Liver (tissue), 9 donors: Measurements from ENCODE around the gene F2R. TPM values are rescaled to one million over a fixed set of nuclear protein-coding genes. Genes with fewer than 3 reads are reported as not detected.

ENCODE experiments used
- DNase-seq: peaks from one replicate; pipeline ENCODE4 v3.0.0-alpha.2; 2017; ENCODE audit warnings: low spot score
- H3K27ac ChIP-seq, 2 donors: one replicate each; pipeline ENCODE4 v1.7.0; 2013; ENCODE audit warnings: inconsistent platforms in 2 of 2, low read length in 2 of 2, control low read depth in 1 of 2, low read depth in 1 of 2, mild to moderate bottlenecking in 1 of 2
- H3K27me3 ChIP-seq, 4 donors: one replicate each; pipeline versions ENCODE4 v1.6.1 to v1.7.0; 2013; ENCODE audit warnings: low read length in 3 of 4, inconsistent platforms in 1 of 4, mild to moderate bottlenecking in 1 of 4, moderate library complexity in 1 of 4; ENCODE audit not compliant: control insufficient read depth in 4 of 4, insufficient read depth in 4 of 4
- H3K36me3 ChIP-seq, 4 donors: one replicate each; pipeline versions ENCODE4 v1.6.1 to v1.7.0; 2013; ENCODE audit warnings: low read length in 3 of 4, mild to moderate bottlenecking in 3 of 4, low read depth in 1 of 4, moderate library complexity in 1 of 4; ENCODE audit not compliant: control insufficient read depth in 4 of 4, insufficient read depth in 3 of 4
- H3K4me1 ChIP-seq, 4 donors: one replicate each; pipeline versions ENCODE4 v1.6.1 to v1.7.0; 2013; ENCODE audit warnings: low read length in 3 of 4, mild to moderate bottlenecking in 3 of 4, moderate library complexity in 1 of 4; ENCODE audit not compliant: control insufficient read depth in 4 of 4, insufficient read depth in 4 of 4
- H3K4me3 ChIP-seq, 3 donors: one replicate each; pipeline versions ENCODE4 v1.6.1 to v1.7.0; 2013; ENCODE audit warnings: low read length in 3 of 3, control low read depth in 1 of 3, low read depth in 1 of 3, mild to moderate bottlenecking in 1 of 3
- H3K9ac ChIP-seq, 2 donors: one replicate each; pipeline ENCODE4 v1.7.0; 2013; ENCODE audit warnings: low read length in 2 of 2, mild to moderate bottlenecking in 2 of 2, moderate library complexity in 2 of 2, control low read depth in 1 of 2, low read depth in 1 of 2
- H3K9me3 ChIP-seq, 4 donors: one replicate each; pipeline versions ENCODE4 v1.6.1 to v1.7.0; 2013; ENCODE audit warnings: low read length in 3 of 4; ENCODE audit not compliant: control insufficient read depth in 4 of 4
- ATF3 ChIP-seq: IDR thresholded peaks from 2 replicates; pipeline ENCODE4 v1.6.1; 2016; ENCODE audit warnings: antibody characterized with exemption
- CTCF ChIP-seq: fragments of 150-350 bp; IDR thresholded peaks from 2 replicates; pipeline ENCODE4 v1.5.1; 2017; ENCODE audit warnings: improper control_type of control experiment, low read depth, low read length; ENCODE audit not compliant: missing input control
- EGR1 ChIP-seq, 2 donors: IDR thresholded peaks; 2 replicates each; pipeline ENCODE4 v1.6.1; 2016 to 2018; ENCODE audit warnings: antibody characterized with exemption in 2 of 2, low read depth in 2 of 2
- FOXA1 ChIP-seq: IDR thresholded peaks from 2 replicates; pipeline ENCODE4 v1.6.1; 2016; ENCODE audit warnings: antibody characterized with exemption
- FOXA2 ChIP-seq: IDR thresholded peaks from 2 replicates; pipeline ENCODE4 v1.6.1; 2016; ENCODE audit warnings: antibody characterized with exemption
- GABPA ChIP-seq, 2 donors: IDR thresholded peaks in 1 of 2; conservative IDR thresholded peaks in 1 of 2; 2 replicates each; pipeline ENCODE4 v1.6.1; 2016; ENCODE audit warnings: antibody characterized with exemption in 2 of 2, mild to moderate bottlenecking in 1 of 2, moderate library complexity in 1 of 2
- HNF4A ChIP-seq, 2 donors: conservative IDR thresholded peaks; 2 replicates each; pipeline ENCODE4 v1.6.1; 2016; ENCODE audit warnings: antibody characterized with exemption in 2 of 2, mild to moderate bottlenecking in 2 of 2
- HNF4G ChIP-seq: IDR thresholded peaks from 2 replicates; pipeline ENCODE4 v1.6.1; 2016; ENCODE audit warnings: antibody characterized with exemption
- JUND ChIP-seq, 2 donors: IDR thresholded peaks; 2 replicates each; pipeline ENCODE4 v1.6.1; 2016; ENCODE audit warnings: antibody characterized with exemption in 2 of 2
- MAX ChIP-seq: IDR thresholded peaks from 2 replicates; pipeline ENCODE4 v1.6.1; 2016; ENCODE audit warnings: antibody characterized with exemption
- NR2F2 ChIP-seq: IDR thresholded peaks from 2 replicates; pipeline ENCODE4 v1.6.1; 2016; ENCODE audit warnings: antibody characterized with exemption
- RAD21 ChIP-seq, 2 donors: IDR thresholded peaks; 2 replicates each; pipeline ENCODE4 v1.6.1; 2016; ENCODE audit warnings: antibody characterized with exemption in 2 of 2, mild to moderate bottlenecking in 2 of 2
- REST ChIP-seq: IDR thresholded peaks from 2 replicates; pipeline ENCODE4 v1.6.1; 2016; ENCODE audit warnings: antibody characterized with exemption, mild to moderate bottlenecking
- RXRA ChIP-seq, 2 donors: IDR thresholded peaks; 2 replicates each; pipeline ENCODE4 v1.6.1; 2017 to 2018; ENCODE audit warnings: antibody characterized with exemption in 2 of 2, mild to moderate bottlenecking in 1 of 2
- SP1 ChIP-seq: IDR thresholded peaks from 2 replicates; pipeline ENCODE4 v1.6.1; 2018; ENCODE audit warnings: antibody characterized with exemption, mild to moderate bottlenecking
- TAF1 ChIP-seq: conservative IDR thresholded peaks from 2 replicates; pipeline ENCODE4 v1.6.1; 2016; ENCODE audit warnings: antibody characterized with exemption, mild to moderate bottlenecking
- YY1 ChIP-seq: IDR thresholded peaks from 2 replicates; pipeline ENCODE4 v1.6.1; 2016; ENCODE audit warnings: antibody characterized with exemption, mild to moderate bottlenecking
- ZBTB33 ChIP-seq: IDR thresholded peaks from 2 replicates; pipeline ENCODE4 v1.6.1; 2016; ENCODE audit warnings: antibody characterized with exemption
- WGBS: extraction: QIAGEN DNeasy Blood & Tissue Kit; methylation state at CpG from one replicate; pipeline ENCODE4 v1.1.7; 2013; 5-methylcytosine and 5-hydroxymethylcytosine counted together
- polyA plus RNA-seq, 2 donors: library from polyadenylated mRNA; stranded (reverse) in 1 of 2; unstranded in 1 of 2; fragments of 200-250 nt in 1 of 2; fragments of >200 nt in 1 of 2; fragmentation: Nextera tagmentation in 1 of 2; extraction: Ambion mirVana in 1 of 2; gene quantifications; one replicate each; pipeline versions ENCODE4 v1.2.1 to v1.2.3, GENCODE V29; 2013 to 2015
- total RNA-seq, 2 donors: library from RNA; depleted of rRNA; stranded (reverse); fragments of >200 nt; gene quantifications; one replicate each; pipeline ENCODE4 v1.2.3, GENCODE V29; 2014
- donor health status: healthy.
- donor health status: healthy.
- donor health status: healthy.
- donor health status: healthy.
- donor health status: healthy.

The F2R gene
- total and polyA plus RNA-seq, 4 donors: 5.9 to 18.7 (median 9.5) TPM

- 78% methylated on average over 2 of the region's 2 CpGs for WGBS
- no peaks in the 10 kb centered on the region for H3K27me3 ChIP-seq
- no peak overlapping the region for H3K9ac ChIP-seq
- TF ChIP-seq RXRA (IDR thresholded peaks at IDR 0.05) (no peak), CTCF (no peak), REST (no peak), HNF4A (conservative IDR thresholded peaks at IDR 0.05) (no peak), YY1 (no peak), ZBTB33 (no peak), FOXA2 (no peak), MAX (no peak), RAD21 (IDR thresholded peaks at IDR 0.05) (no peak), FOXA1 (no peak), ATF3 (no peak), SP1 (no peak), NR2F2 (no peak), TAF1 (no peak), GABPA (IDR thresholded peaks at IDR 0.05 in 1 of 2, conservative IDR thresholded peaks at IDR 0.05 in 1 of 2) (no peak), HNF4G (no peak), JUND (IDR thresholded peaks at IDR 0.05) (no peak), EGR1 (IDR thresholded peaks at IDR 0.05; ENCODE audit: low read depth in 2 of 2) (no peak)
- DNase-seq: no peak
- H3K36me3 ChIP-seq: no peaks in the 10 kb centered on the region
- no peak overlapping the region for H3K27ac ChIP-seq
- no peaks in the 10 kb centered on the region for H3K9me3 ChIP-seq
- H3K4me1 ChIP-seq: no peaks in the 10 kb centered on the region
- H3K4me3 ChIP-seq: no peak overlapping the region
Observed at GRCh38 chr5:76744632-76745031, 28.7 kb downstream of the F2R start.

- Histone ChIP-seq H3K36me3 (no peaks in the 10 kb centered on the region), H3K27ac (no peak overlapping the region), H3K4me3 (no peak overlapping the region), H3K4me1 (no peaks in the 10 kb centered on the region), H3K9me3 (no peaks in the 10 kb centered on the region), H3K27me3 (no peaks in the 10 kb centered on the region), H3K9ac (no peak overlapping the region)
- 86% methylated on average over 3 of the region's 3 CpGs for WGBS
- no peak for DNase-seq
- TF ChIP-seq RXRA (IDR thresholded peaks at IDR 0.05): no peak
- no peak for TF ChIP-seq FOXA2
- no peak for TF ChIP-seq ZBTB33
- no peak for TF ChIP-seq HNF4G
- no peak for TF ChIP-seq CTCF
- TF ChIP-seq NR2F2: no peak
Observed at GRCh38 chr5:76745670-76746069, 29.7 kb downstream of the F2R start.
